ENCODE data around the gene ATP10A. TPM values are rescaled to one million over a fixed set of nuclear protein-coding genes. Genes with fewer than 3 reads are reported as not detected.

The ATP10A gene
- total and polyA plus RNA-seq, 8 donors = 0.04 to 1.2 (median 0.41) TPM

- Histone ChIP-seq H3K4me3 (no peak overlapping the region), H3K27me3 (no peaks in the 10 kb centered on the region), H3K4me1 (no peaks in the 10 kb centered on the region), H3K9me3 (no peaks in the 10 kb centered on the region), H3K27ac (no peak overlapping the region), H3K36me3 (no peaks in the 10 kb centered on the region)
- ATAC-seq (no peak), DNase-seq (no peak), FAIRE-seq (no peak)
- TF ChIP-seq CTCF (IDR thresholded peaks at IDR 0.05) = no peak
- intact Hi-C loops (cut with DNase I) = no loop called here
Observed at GRCh38 chr15:25871403-25871802, 8.3 kb upstream of the ATP10A start.

- Histone ChIP-seq H3K9me3 (no peaks in the 10 kb centered on the region), H3K4me1 (no peaks in the 10 kb centered on the region), H3K4me3 (no peak overlapping the region), H3K36me3 (no peaks in the 10 kb centered on the region), H3K27me3 (no peaks in the 10 kb centered on the region), H3K27ac (no peak overlapping the region)
- ATAC-seq = no peak
- TF ChIP-seq CTCF (IDR thresholded peaks at IDR 0.05) = no peak
- WGBS, 2 donors = 80 to 83% methylated on average over 2 of the region's 2 CpGs
- no peak for FAIRE-seq
- intact Hi-C loops (cut with DNase I) = no loop called here
- no peak for DNase-seq
Observed at GRCh38 chr15:25870938-25871337, 7.8 kb upstream of the ATP10A start.

GRCh38 chr15:25869701-25870100, 6.6 kb upstream of the ATP10A start:
- Histone ChIP-seq H3K4me3 (no peak overlapping the region), H3K36me3 (no peaks in the 10 kb centered on the region), H3K4me1 (no peaks in the 10 kb centered on the region), H3K27me3 (no peaks in the 10 kb centered on the region), H3K27ac (no peak overlapping the region), H3K9me3 (no peaks in the 10 kb centered on the region)
- no peak for TF ChIP-seq CTCF (IDR thresholded peaks at IDR 0.05)
- intact Hi-C loops (cut with DNase I) = no loop called here
- WGBS, 2 donors = 46 to 59% methylated on average over 8 of the region's 8 CpGs
- ATAC-seq (no peak), FAIRE-seq (no peak), DNase-seq (no peak)

GRCh38 chr15:25866874-25867273, 3.7 kb upstream of the ATP10A start:
- 73 to 78% methylated on average over 7 of the region's 7 CpGs for WGBS, 2 donors
- no peaks in the 10 kb centered on the region for H3K4me1 ChIP-seq
- ATAC-seq = no peak
- no peaks in the 10 kb centered on the region for H3K9me3 ChIP-seq
- H3K4me3 ChIP-seq = no peak overlapping the region
- no peak for TF ChIP-seq CTCF (IDR thresholded peaks at IDR 0.05)
- no peak for FAIRE-seq
- no peak overlapping the region for H3K27ac ChIP-seq
- peaks cover 0 to 9% (median 1%) of the 10 kb centered on the region in 4 donors for H3K27me3 ChIP-seq
- intact Hi-C loops (cut with DNase I) = no loop called here
- no peak for DNase-seq
- H3K36me3 ChIP-seq = no peaks in the 10 kb centered on the region

- H3K4me1 ChIP-seq = no peaks in the 10 kb centered on the region
- WGBS, 2 donors = 65 to 75% methylated on average over 8 of the region's 8 CpGs
- no peaks in the 10 kb centered on the region for H3K9me3 ChIP-seq
- no peak overlapping the region for H3K27ac ChIP-seq
- no peak overlapping the region for H3K4me3 ChIP-seq
- no peaks in the 10 kb centered on the region for H3K36me3 ChIP-seq
- FAIRE-seq (no peak), ATAC-seq (no peak), DNase-seq (no peak)
- TF ChIP-seq CTCF (IDR thresholded peaks at IDR 0.05) = no peak
- intact Hi-C loops (cut with DNase I) = no loop called here
- H3K27me3 ChIP-seq = peaks cover 0 to 10% (median 1%) of the 10 kb centered on the region in 4 donors
Observed at GRCh38 chr15:25866251-25866650, 3.1 kb upstream of the ATP10A start.
